Dermis microvascular lymphatic vessel endothelial cell (primary cell): ENCODE measurements around the gene PPP4R3C. TPM values are rescaled to one million over a fixed set of nuclear protein-coding genes. Genes with fewer than 3 reads are reported as not detected.
"Not testable (repeated sequence)": the region's sequence is repeated elsewhere in the genome, so short reads cannot be mapped to it uniquely, and the experiment has no call there.

Experiments
- DNase-seq, 2 donors: peaks; one replicate each; pipeline versions ENCODE4 v3.0.0 to v3.0.0-alpha.2; 2010; ENCODE audit warnings: low read depth in 2 of 2
- total RNA-seq: library from RNA; depleted of rRNA; stranded (reverse); fragments of >200 nt; gene quantifications from 2 replicates; pipeline ENCODE4 v1.2.1, GENCODE V29; 2014

PPP4R3C gene
- not detected in 2 replicates for total RNA-seq

GRCh38 chrX:27463187-27463586, at the start of gene PPP4R3C:
PPP4R3C (minus strand) TSS chrX:27463341; CDS start chrX:27463296, 45 bp downstream.
- DNase-seq = no peak

- DNase-seq = no peak
These were observed 28.3 kb upstream of the PPP4R3C start for GRCh38 chrX:27491397-27491796.

- no peak for DNase-seq
These were observed 2.9 kb upstream of the PPP4R3C start for GRCh38 chrX:27466051-27466450.

DNA sequence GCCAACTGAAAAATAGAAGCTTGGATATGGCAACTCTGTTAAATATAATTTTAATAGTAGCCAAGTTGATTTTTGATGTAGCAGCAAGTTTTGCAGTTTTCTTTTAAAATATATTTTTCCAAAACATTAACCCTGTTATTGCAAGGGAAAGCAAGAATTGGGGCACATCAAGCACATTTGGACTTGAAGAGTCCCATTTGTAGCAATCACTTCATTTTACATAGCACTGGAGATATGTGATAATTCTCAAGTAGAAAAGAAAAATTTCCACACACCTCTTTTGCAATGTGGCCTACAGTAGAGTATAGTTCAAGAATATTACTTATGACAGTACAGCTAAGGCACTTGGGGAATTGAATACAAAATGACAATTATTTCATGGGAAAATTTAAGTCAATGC, 1.9 kb upstream of the PPP4R3C start:
- no peak for DNase-seq

DNA sequence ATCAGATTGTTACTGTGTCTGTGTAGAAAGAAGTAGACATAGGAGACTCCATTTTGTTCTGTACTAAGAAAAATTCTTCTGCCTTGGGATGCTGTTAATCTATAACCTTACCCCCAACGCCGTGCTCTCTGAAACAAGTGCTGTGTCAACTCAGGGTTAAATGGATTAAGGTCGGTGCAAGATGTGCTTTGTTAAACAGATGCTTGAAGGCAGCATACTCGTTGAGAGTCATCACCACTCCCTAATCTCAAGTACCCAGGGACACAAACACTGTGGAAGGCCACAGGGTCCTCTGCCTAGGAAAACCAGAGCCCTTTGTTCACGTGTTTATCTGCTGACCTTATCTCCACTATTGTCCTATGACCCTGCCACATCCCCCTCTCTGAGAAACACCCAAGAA, 4.0 kb downstream of the PPP4R3C start:
- DNase-seq = not testable (repeated sequence)

GRCh38 chrX:27458544-27458943, 4.6 kb downstream of the PPP4R3C start:
- DNase-seq = not testable (repeated sequence)

DNA sequence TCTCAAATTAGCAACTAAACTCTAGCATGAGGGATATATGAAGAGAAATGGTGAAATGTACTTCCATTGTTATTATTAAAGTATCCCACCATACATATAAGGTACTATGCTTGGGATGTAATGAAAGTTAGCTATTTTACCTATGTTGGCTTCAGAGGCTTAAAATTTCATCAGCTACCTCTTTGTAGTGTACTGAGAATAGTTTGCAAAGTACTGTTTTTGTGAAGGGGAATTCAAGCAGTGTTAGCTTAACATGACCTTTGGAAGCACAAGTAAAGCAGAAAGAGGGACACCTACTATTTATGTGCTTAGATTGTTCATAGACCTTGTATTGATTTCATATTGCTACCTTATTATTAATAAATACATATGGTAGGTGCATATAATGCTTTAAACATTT, 11.8 kb downstream of the PPP4R3C start:
- no peak for DNase-seq

DNA sequence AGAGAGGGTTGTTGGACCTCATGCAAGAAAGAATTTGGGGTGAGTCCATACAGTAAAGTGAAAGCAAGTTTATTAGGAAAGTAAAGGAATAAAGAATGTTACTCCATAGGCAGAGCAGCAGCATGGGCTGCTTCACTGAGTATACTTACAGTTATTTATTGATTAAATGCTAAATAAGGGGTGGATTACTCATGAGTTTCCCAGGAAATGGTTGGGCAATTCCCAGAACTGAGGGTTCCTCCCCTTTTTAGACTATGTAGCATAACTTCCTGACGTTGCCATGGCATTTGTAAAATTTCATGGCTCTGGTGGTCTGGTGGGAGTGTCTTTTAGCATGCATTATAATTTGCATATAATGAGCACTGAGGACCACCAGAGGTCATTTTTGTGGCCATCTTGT, 16.7 kb downstream of the PPP4R3C start:
- no peak for DNase-seq

GRCh38 chrX:27445438-27445837, 17.7 kb downstream of the PPP4R3C start:
- no peak for DNase-seq

DNA sequence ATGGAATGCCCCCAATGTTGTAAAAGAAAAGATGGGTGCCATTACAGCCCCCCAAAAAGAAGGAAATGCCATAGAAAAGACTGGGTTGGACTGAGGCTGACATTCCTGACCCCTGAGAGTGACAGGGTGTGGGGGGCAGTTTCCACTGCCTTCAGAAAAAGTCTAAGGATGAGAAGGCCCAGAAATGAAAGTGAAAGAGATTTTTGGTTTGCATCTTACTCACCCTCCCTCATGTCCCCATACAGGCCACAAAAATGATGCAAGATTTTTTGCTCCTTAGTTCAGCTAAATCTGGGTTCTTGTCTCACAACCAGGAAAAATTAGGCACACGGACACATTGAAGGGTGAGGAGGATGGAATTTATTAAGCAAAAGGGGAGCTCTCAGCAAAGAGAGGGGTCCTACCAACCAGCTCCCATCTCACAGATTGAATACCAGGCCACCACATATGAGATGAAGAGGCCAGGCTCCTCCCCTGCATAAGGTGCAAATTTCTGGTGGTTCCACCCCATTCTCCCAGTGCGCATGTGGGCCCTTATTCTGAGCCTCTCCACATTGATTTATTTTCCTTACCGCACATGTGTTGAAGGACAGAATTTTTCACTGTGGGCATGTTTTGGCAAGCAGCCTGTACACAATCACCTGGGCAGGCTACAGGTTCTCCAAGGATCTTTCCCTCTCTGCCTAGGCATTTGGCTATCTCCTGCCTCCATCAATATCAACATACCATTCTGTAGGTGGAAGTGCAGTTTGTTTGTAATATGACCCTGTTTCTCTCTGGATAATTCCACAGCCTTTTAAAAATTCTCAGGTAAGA, 18.8 kb downstream of the PPP4R3C start:
- DNase-seq = no peak

DNA sequence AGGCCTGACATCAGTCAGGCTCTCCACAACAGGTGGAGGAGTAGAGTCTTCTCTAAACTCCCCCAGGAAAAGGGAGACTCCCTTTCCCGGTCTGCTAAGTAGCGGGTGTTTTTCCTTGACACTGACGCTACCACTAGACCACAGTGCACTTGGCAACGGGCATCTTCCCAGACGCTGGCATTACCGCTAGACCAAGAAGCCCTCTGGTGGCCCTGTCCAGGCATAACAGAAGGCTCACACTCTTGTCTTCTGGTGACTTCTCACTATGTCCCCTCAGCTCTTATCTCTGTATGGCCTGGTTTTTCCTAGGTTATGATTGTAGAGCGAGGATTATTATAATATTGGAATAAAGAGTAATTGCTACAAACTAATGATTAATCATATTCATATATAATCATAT, 20.7 kb downstream of the PPP4R3C start:
- DNase-seq = not testable (repeated sequence)

DNA sequence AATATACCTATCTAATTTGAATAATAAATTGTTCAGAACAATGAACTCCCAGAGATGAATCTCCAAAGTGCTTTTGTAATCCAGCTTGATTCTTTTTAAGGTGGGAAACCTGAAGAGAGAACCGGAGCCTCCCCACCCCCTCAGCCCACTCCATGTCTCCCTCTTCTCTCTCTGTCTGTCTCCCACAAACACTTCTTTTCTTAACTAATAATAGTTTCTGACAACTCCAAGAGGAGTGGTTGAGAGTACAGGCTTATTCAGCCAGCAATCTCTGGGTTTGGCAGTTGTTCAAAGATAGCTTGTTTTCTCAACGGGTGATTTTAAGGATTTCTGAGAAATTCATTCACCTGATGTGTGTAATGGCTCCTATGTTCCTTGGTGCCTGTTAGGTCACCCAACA, 23.4 kb downstream of the PPP4R3C start:
- peak in 1 of 2 donors; percentile 50 for DNase-seq

DNA sequence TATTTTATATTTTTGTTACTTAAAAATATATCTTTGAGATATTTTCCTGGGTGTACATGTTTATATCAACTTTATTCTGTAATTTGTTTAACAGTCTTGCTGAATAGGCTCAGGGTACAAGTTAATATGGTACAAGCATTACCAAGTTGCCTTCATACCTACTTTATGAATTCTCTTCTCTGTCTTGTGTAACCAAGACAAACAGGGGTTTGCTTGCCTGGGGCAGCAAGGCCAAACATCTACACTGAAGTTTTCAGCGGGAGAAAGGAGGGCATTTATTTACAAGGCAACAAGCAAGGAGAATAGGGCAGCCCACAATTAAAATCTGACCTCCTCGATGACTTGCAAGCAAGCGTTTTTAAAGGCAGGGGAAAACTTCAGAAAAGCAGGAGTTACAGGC, 24.2 kb downstream of the PPP4R3C start:
- no peak for DNase-seq

GRCh38 chrX:27435031-27435430, 28.1 kb downstream of the PPP4R3C start:
- DNase-seq = no peak

Other genes starting within 250 kb of the PPP4R3C start
- not detected in 2 replicates for gene DCAF8L2, start 127.0 kb upstream of the PPP4R3C start, total RNA-seq